SK-N-MC (cell line): ENCODE results near the gene DMBT1.

ENCODE experiments used
- EZH2 ChIP-seq: fragments of 200-600 bp; sonication (generic); IDR thresholded peaks from one replicate; pipeline ENCODE4 v1.6.1; 2017; ENCODE audit warnings: antibody characterized with exemption
- FOXP2 ChIP-seq: optimal IDR thresholded peaks from 2 replicates; pipeline ENCODE3; 2011; ENCODE audit warnings: mild to moderate bottlenecking, moderate library complexity; ENCODE audit not compliant: insufficient read depth; ENCODE audit errors: extremely low read length, control extremely low read depth
- POLR2AphosphoS5 ChIP-seq: IDR thresholded peaks from 2 replicates; pipeline ENCODE4 v1.6.1; 2012; ENCODE audit warnings: mild to moderate bottlenecking, low read depth, low read length, borderline replicate concordance

GRCh38 chr10:122689146-122689820 is 128.7 kb downstream of the DMBT1 start:
- no peak for TF ChIP-seq EZH2
- no peak for TF ChIP-seq FOXP2
- no peak for TF ChIP-seq POLR2AphosphoS5
